GM19193 (cell line): ENCODE results near the gene CDKL1.

Source experiments
- POLR2A ChIP-seq: IDR thresholded peaks from 4 replicates; pipeline ENCODE4 v1.6.1; 2011; ENCODE audit not compliant: insufficient read depth, insufficient read length; ENCODE audit errors: extremely low read depth

Gene CDKL1

GRCh38 chr14:50371546-50371945, 25.1 kb downstream of the CDKL1 start:
- TF ChIP-seq POLR2A = no peak

GRCh38 chr14:50366589-50366988, 30.1 kb downstream of the CDKL1 start:
- TF ChIP-seq POLR2A = no peak

- no peak for TF ChIP-seq POLR2A
Measured at GRCh38 chr14:50366115-50366514, 30.6 kb downstream of the CDKL1 start.

- no peak for TF ChIP-seq POLR2A
Measured at GRCh38 chr14:50364792-50365191, 31.9 kb downstream of the CDKL1 start.

GRCh38 chr14:50363714-50364111, 33.0 kb downstream of the CDKL1 start:
- TF ChIP-seq POLR2A = peak; percentile 64

- TF ChIP-seq POLR2A = peak; percentile 46
Measured at GRCh38 chr14:50362764-50363713, 33.6 kb downstream of the CDKL1 start.

GRCh38 chr14:50360851-50361250, 35.8 kb downstream of the CDKL1 start:
- TF ChIP-seq POLR2A = no peak

GRCh38 chr14:50360093-50360492, 36.6 kb downstream of the CDKL1 start:
- no peak for TF ChIP-seq POLR2A

- TF ChIP-seq POLR2A = no peak
Measured at GRCh38 chr14:50359631-50360030, 37.0 kb downstream of the CDKL1 start.

- no peak for TF ChIP-seq POLR2A
Measured at GRCh38 chr14:50357753-50358395, 38.8 kb downstream of the CDKL1 start.

GRCh38 chr14:50357124-50357523, 39.6 kb downstream of the CDKL1 start:
- no peak for TF ChIP-seq POLR2A

- no peak for TF ChIP-seq POLR2A
Measured at GRCh38 chr14:50355692-50356091, 41.0 kb downstream of the CDKL1 start.

GRCh38 chr14:50354527-50354926, 42.2 kb downstream of the CDKL1 start:
- no peak for TF ChIP-seq POLR2A

- TF ChIP-seq POLR2A = no peak
Measured at GRCh38 chr14:50353126-50353525, 43.6 kb downstream of the CDKL1 start.

- no peak for TF ChIP-seq POLR2A
Measured at GRCh38 chr14:50352584-50352983, 44.1 kb downstream of the CDKL1 start.

- no peak for TF ChIP-seq POLR2A
Measured at GRCh38 chr14:50350975-50351374, 45.7 kb downstream of the CDKL1 start.

- TF ChIP-seq POLR2A = no peak
Measured at GRCh38 chr14:50348933-50349332, 47.7 kb downstream of the CDKL1 start.

- no peak for TF ChIP-seq POLR2A
Measured at GRCh38 chr14:50347521-50347920, 49.2 kb downstream of the CDKL1 start.
